Measurements from ENCODE around the gene FARP2. TPM values are rescaled to one million over a fixed set of nuclear protein-coding genes. Genes with fewer than 3 reads are reported as not detected.

Gene FARP2
- total and polyA plus RNA-seq, 2 of the 13 experiments (the other 11 are each of a cell fraction or from before 2014, with no cell fraction given) = 28.0 to 45.4 TPM

GRCh38 chr2:241507430-241508239, 151.6 kb downstream of the FARP2 start (continued):
- TF ChIP-seq ZNF18 (CRISPR knock-in tag; IDR thresholded peaks at IDR 0.05; ENCODE audit: insufficient replicate concordance) (peak; percentile 81), SYNCRIP (IDR thresholded peaks at IDR 0.05; ENCODE audit: insufficient read depth, low read depth, low read length) (no peak), ZNF780A (CRISPR knock-in tag; IDR thresholded peaks at IDR 0.05) (peak; percentile 19; the same call in 1 of the 2 replicates), RFX1 (IDR thresholded peaks at IDR 0.05) (no peak), NKX3-1 (CRISPR knock-in tag; IDR thresholded peaks at IDR 0.05) (peak; percentile 7; the same call in 1 of the 2 replicates), MAFF (IDR thresholded peaks at IDR 0.05; ENCODE audit: low read depth, low read length) (no peak), HCFC1 (IDR thresholded peaks at IDR 0.05; ENCODE audit: low read depth, low read length) (no peak), UBTF (CRISPR knock-in tag; IDR thresholded peaks at IDR 0.05) (peak; percentile 87), ZNF512 (CRISPR knock-in tag; IDR thresholded peaks at IDR 0.05) (no peak), ELF1 (CRISPR knock-in tag; IDR thresholded peaks at IDR 0.05) (no peak), SRSF1 (optimal IDR thresholded peaks at IDR 0.05; ENCODE audit: low read depth, low read length) (peak; percentile 72), MAX (IDR thresholded peaks at IDR 0.05) (peak; percentile 73), ZNF563 (CRISPR knock-in tag; IDR thresholded peaks at IDR 0.05) (no peak; the same call in 1 of the 2 replicates), ZNF430 (CRISPR knock-in tag; IDR thresholded peaks at IDR 0.05) (0 out of 2 replicates have a peak, but pooled peaks have one; percentile 33), TEAD2 (CRISPR knock-in tag; IDR thresholded peaks at IDR 0.05) (no peak), ZBTB20 (CRISPR knock-in tag; IDR thresholded peaks at IDR 0.05; ENCODE audit: borderline replicate concordance, low read depth) (peak; percentile 77; the same call in 1 of the 2 replicates), ZNF792 (CRISPR knock-in tag; IDR thresholded peaks at IDR 0.05) (0 out of 2 replicates have a peak, but pooled peaks have one; percentile 25), NCOA2 (CRISPR knock-in tag; IDR thresholded peaks at IDR 0.05) (peak; percentile 6; the same call in 1 of the 2 replicates), ATF4 (CRISPR knock-in tag; IDR thresholded peaks at IDR 0.05) (0 out of 4 replicates have a peak, but pooled peaks of 1 of the 2 experiments have one; percentile 5), ZSCAN20 (CRISPR knock-in tag; IDR thresholded peaks at IDR 0.05; ENCODE audit: borderline replicate concordance) (no peak), POGK (CRISPR knock-in tag; conservative IDR thresholded peaks at IDR 0.05) (peak; percentile 73; the same call in 1 of the 2 replicates)

Measured in HepG2 (cell line).